Body of pancreas (tissue), 4 donors: ENCODE measurements around the gene UBE2E1. TPM values are rescaled to one million over a fixed set of nuclear protein-coding genes. Genes with fewer than 3 reads are reported as not detected.

Source experiments
- ATAC-seq: fragments of 150-250 bp; one replicate; pipeline ENCODE4 v1.9.1; 2016
- DNase-seq, 4 donors: peaks; one replicate each; pipeline ENCODE4 v3.0.0-alpha.2; 2019
- H3K27ac ChIP-seq, 4 donors: fragments of 200-600 bp; sonication (generic); 1 replicate in 3 of 4; 2 replicates in 1 of 4; pipeline versions ENCODE4 v1.5.1 to v1.6.1; 2016 to 2019; ENCODE audit warnings: mild to moderate bottlenecking in 1 of 4, mixed read lengths in 1 of 4, moderate library complexity in 1 of 4
- H3K27me3 ChIP-seq, 2 donors: fragments of 200-600 bp; sonication (generic); one replicate each; pipeline ENCODE4 v1.6.0; 2016; ENCODE audit warnings: mild to moderate bottlenecking in 1 of 2
- H3K36me3 ChIP-seq, 2 donors: fragments of 200-600 bp; sonication (generic); replicated peaks in 1 of 2; 2 replicates each; pipeline ENCODE4 v1.5.1; 2016; ENCODE audit warnings: low read depth in 2 of 2; ENCODE audit not compliant: insufficient read depth in 1 of 2
- H3K4me1 ChIP-seq: fragments of 200-600 bp; sonication (generic); one replicate; pipeline ENCODE4 v1.6.0; 2016
- H3K4me3 ChIP-seq, 2 donors: fragments of 200-600 bp; sonication (generic); 1 replicate in 1 of 2; 2 replicates in 1 of 2; pipeline ENCODE4 v1.5.1; 2016 to 2019
- H3K9me3 ChIP-seq, 3 donors: fragments of 200-600 bp; sonication (generic); 1 replicate in 2 of 3; 2 replicates in 1 of 3; pipeline ENCODE4 v1.5.1; 2016
- POLR2A ChIP-seq, 3 donors: fragments of 450-650 bp; IDR thresholded peaks; one replicate each; pipeline ENCODE4 v1.6.1; 2016; ENCODE audit warnings: antibody characterized with exemption in 3 of 3, mild to moderate bottlenecking in 2 of 3
- WGBS, 2 donors: methylation state at CpG; one replicate each; pipeline ENCODE4 v1.1.5; 2017; 5-methylcytosine and 5-hydroxymethylcytosine counted together
- intact Hi-C: fragments of 100-400 bp; cut with DNase I; formaldehyde crosslinking; loops from one replicate; pipeline ENCODE4 v1.15.1; 2023
- total RNA-seq, 2 donors: library from RNA; depleted of rRNA; stranded (reverse); fragments of >200 nt; gene quantifications; one replicate each; pipeline ENCODE4 v1.1.0, GENCODE V29; 2016
- TF ChIP-seq, protein P1 (sequence below), 7 experiments: fragments of 450-650 bp in 4 of 7; fragments of 200-600 bp in 3 of 7; sonication (generic) in 3 of 7; IDR thresholded peaks; one replicate each; pipeline ENCODE4 v1.5.1; 2016 to 2019; ENCODE audit warnings: antibody characterized with exemption in 7 of 7

Gene UBE2E1
- total RNA-seq, 2 donors from 2014 or later = 21.1 to 30.9 TPM

DNA sequence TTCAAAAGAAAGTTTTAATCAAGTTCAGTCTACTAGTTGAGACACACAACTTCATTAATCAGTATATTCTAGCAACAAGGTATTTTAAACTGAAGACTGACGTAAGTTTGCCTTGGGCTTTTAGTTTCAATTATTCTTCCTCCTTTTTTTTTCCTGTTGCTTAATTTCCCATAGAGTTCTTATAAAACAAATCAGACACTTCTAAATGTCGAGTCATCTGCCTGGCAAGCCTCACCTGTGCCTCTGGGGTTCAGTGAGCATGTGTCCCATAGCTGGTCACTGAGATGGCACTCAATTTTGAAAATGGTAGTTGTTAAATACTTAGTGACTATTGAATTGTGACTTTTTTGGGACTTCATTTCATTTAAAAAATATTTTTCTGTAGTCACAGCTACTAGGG, 83.6 kb downstream of the UBE2E1 start:
- no peak for ATAC-seq
- 74 to 83% methylated on average over 2 of the region's 2 CpGs for WGBS, 2 donors

DNA sequence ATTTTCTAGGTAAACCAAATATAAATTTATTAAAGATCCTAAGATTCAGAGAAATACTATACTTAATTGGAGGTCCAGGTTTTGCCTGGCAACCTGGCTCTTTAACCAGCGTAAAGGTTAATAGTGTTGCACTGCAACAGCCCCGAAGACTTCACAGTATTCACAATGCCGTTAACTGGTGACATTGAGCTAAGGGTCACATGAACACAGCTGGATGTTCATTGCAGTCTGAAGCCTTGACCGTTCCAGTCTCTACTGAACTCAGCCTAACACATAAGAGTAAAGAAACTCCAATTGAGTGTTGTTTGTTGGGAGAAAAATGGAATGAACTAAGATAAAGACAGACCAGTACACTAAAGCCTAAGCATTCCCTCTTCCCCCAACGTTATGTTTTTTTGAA, 84.2 kb downstream of the UBE2E1 start:
- DNase-seq (no peak), ATAC-seq (no peak)
- Histone ChIP-seq H3K4me3 (no peak overlapping the region), H3K9me3 (no peaks in the 10 kb centered on the region), H3K27ac (no peak overlapping the region), H3K36me3 (no peaks in the 10 kb centered on the region), H3K4me1 (no peaks in the 10 kb centered on the region), H3K27me3 (no peaks in the 10 kb centered on the region)
- WGBS, 2 donors = 64 to 70% methylated on average over 5 of the region's 5 CpGs
- TF ChIP-seq, protein P1, sequence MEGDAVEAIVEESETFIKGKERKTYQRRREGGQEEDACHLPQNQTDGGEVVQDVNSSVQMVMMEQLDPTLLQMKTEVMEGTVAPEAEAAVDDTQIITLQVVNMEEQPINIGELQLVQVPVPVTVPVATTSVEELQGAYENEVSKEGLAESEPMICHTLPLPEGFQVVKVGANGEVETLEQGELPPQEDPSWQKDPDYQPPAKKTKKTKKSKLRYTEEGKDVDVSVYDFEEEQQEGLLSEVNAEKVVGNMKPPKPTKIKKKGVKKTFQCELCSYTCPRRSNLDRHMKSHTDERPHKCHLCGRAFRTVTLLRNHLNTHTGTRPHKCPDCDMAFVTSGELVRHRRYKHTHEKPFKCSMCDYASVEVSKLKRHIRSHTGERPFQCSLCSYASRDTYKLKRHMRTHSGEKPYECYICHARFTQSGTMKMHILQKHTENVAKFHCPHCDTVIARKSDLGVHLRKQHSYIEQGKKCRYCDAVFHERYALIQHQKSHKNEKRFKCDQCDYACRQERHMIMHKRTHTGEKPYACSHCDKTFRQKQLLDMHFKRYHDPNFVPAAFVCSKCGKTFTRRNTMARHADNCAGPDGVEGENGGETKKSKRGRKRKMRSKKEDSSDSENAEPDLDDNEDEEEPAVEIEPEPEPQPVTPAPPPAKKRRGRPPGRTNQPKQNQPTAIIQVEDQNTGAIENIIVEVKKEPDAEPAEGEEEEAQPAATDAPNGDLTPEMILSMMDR (IDR thresholded peaks at IDR 0.05) = no peak
- intact Hi-C loops = no loop called here

More for the DNA sequence above, 83.6 kb downstream of the UBE2E1 start:
- no peaks in the 10 kb centered on the region for H3K9me3 ChIP-seq
- no peaks in the 10 kb centered on the region for H3K4me1 ChIP-seq
- no peaks in the 10 kb centered on the region for H3K36me3 ChIP-seq
- intact Hi-C loops = no loop called here
- no peak overlapping the region for H3K27ac ChIP-seq
- no peak for DNase-seq
- TF ChIP-seq, protein P1 (IDR thresholded peaks at IDR 0.05) = no peak
- TF ChIP-seq POLR2A (IDR thresholded peaks at IDR 0.05) = no peak
- H3K4me3 ChIP-seq = no peak overlapping the region
- H3K27me3 ChIP-seq = no peaks in the 10 kb centered on the region

DNA sequence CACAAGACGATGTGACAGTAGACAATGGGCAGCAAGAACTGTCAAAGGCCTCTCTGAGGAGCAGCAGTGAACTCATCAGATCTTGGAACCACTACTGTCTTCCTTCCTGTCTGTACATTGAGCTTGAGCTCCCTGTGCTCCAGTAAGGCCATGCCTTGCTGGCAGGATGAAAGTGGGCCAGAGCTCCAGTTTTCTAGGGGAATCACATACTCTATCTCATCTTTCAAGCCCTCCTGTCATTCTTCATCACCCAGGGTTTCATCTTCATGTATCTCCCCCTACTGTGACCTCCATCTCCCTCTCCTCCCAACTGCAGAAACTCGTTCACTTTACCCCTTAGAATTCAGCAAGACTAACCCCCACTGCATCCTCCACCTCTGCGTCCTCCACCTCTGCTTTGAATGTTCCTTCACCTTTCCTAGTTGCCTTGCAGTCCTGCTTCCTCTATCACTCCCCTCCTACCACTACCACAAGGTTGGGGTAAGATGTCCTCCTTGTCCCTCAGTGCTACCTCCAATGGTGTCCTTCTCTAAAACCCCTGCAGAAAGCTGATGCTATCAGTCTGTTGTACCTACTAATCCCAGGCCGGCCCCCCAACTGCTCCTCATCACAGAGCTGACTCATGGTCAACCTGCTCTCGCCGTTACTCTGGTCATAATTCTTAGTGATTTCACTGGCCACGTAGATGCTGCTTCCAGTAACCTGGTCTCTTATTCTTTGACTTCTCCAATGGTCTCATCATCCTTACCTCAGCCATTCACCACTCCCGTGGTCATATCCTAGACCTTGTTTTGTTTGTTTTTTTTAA, 88.7 kb downstream of the UBE2E1 start:
- Histone ChIP-seq H3K36me3 (peaks cover 0 to 2% of the 10 kb centered on the region in 2 donors), H3K9me3 (no peaks in the 10 kb centered on the region), H3K27me3 (no peaks in the 10 kb centered on the region), H3K27ac (no peak overlapping the region), H3K4me3 (no peak overlapping the region), H3K4me1 (no peaks in the 10 kb centered on the region)
- intact Hi-C loops = no loop called here
- WGBS, 2 donors = 79 to 84% methylated on average over 8 of the region's 8 CpGs
- DNase-seq (no peak), ATAC-seq (no peak)
- TF ChIP-seq, protein P1 (IDR thresholded peaks at IDR 0.05) = no peak
- TF ChIP-seq POLR2A (IDR thresholded peaks at IDR 0.05) = no peak

DNA sequence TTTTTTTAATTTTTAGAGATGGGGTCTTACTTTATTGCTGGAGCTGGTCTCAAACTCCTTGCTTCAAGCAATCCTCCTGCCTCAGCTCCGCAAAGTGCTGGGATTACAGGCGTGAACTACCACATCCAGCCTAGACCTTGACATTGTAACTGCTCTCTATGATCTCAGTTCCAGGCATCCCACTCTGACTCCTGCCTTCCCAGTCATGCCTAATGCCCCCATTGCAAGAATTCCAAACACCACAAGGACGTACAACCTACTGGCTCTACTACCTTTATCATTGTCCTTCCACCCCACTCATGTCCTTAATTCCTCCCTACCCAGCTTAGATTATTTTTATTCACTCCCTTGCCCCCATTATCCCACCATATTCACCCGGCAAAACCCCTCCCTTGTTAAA, 89.4 kb downstream of the UBE2E1 start:
- TF ChIP-seq, protein P1 (IDR thresholded peaks at IDR 0.05) = no peak
- no peak for TF ChIP-seq POLR2A (IDR thresholded peaks at IDR 0.05)
- Histone ChIP-seq H3K27ac (no peak overlapping the region), H3K4me1 (no peaks in the 10 kb centered on the region), H3K4me3 (no peak overlapping the region), H3K36me3 (peaks cover 0 to 2% of the 10 kb centered on the region in 2 donors), H3K27me3 (no peaks in the 10 kb centered on the region), H3K9me3 (no peaks in the 10 kb centered on the region)
- DNase-seq (no peak), ATAC-seq (no peak)
- intact Hi-C loops = no loop called here
- WGBS, 2 donors = 85 to 95% methylated on average over 4 of the region's 4 CpGs

DNA sequence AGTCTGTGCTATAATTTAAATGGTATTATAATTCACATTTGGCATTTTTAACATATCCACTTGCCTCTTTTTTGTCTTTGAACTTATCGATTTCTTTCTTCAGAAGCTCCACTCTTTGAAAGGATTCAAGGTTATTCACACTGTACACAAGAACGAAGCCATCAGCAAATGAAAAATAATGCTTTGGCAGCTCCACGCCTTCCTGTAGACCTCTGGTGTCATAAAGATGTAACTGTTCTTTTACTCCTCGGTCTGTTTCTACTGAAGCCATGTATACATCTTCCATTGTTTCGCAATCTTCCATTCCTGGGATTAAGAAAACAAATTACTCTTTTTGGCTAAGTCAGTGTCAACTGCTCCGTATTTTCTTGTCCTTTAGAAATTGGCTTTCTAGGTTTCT, 95.0 kb downstream of the UBE2E1 start:
- Histone ChIP-seq H3K27me3 (no peaks in the 10 kb centered on the region), H3K9me3 (no peaks in the 10 kb centered on the region), H3K36me3 (peaks cover 0 to 2% of the 10 kb centered on the region in 2 donors), H3K4me1 (no peaks in the 10 kb centered on the region), H3K4me3 (no peak overlapping the region), H3K27ac (no peak overlapping the region)
- no peak for ATAC-seq
- DNase-seq = no peak
- intact Hi-C loops = no loop called here
- WGBS, 2 donors = 71 to 73% methylated on average over 6 of the region's 6 CpGs
- TF ChIP-seq POLR2A (IDR thresholded peaks at IDR 0.05) = no peak
- TF ChIP-seq, protein P1 (IDR thresholded peaks at IDR 0.05) = no peak
